ENCODE measurements around the gene UPK3A. TPM values are rescaled to one million over a fixed set of nuclear protein-coding genes. Genes with fewer than 3 reads are reported as not detected.
"Not testable (repeated sequence)": the region's sequence is repeated elsewhere in the genome, so short reads cannot be mapped to it uniquely, and the experiment has no call there.

The UPK3A gene
- total RNA-seq, 2 donors from 2014 or later = not detected

DNA sequence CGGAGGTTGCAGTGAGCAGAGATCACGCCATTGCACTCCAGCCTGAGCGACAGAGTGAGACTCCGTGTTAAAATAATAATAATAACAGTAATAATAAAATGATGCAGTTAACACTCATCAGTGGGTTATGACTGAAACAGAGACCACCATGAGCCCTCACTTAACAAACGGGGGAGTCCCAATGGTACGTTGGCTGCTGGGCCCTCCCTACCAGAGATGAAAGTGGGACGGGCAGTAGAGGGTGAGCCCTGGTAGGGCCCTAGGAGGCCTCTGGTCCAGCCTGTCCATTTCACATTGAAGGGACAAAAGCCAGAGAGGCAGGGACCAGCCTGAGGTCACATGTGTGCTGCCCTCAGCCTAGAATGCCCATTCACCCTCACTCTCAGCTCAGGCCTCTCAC lies 30.4 kb upstream of the UPK3A start:
- no peak for DNase-seq
- Histone ChIP-seq H3K4me1 (ENCODE audit: control insufficient read depth, insufficient read depth, low read length) (no peaks in the 10 kb centered on the region), H3K9ac (ENCODE audit: extremely low read depth, low read length, poor library complexity, severe bottlenecking) (no peak overlapping the region), H3K9me3 (ENCODE audit: control insufficient read depth, low read length) (no peaks in the 10 kb centered on the region), H3K4me3 (ENCODE audit: low read length) (no peak overlapping the region), H3K27me3 (ENCODE audit: control insufficient read depth, insufficient read depth, low read length, poor library complexity, severe bottlenecking) (no peaks in the 10 kb centered on the region), H3K36me3 (ENCODE audit: control insufficient read depth, insufficient read depth, low read length) (no peaks in the 10 kb centered on the region), H3K27ac (ENCODE audit: low read depth, low read length) (no peak overlapping the region)
- TF ChIP-seq, protein P1, sequence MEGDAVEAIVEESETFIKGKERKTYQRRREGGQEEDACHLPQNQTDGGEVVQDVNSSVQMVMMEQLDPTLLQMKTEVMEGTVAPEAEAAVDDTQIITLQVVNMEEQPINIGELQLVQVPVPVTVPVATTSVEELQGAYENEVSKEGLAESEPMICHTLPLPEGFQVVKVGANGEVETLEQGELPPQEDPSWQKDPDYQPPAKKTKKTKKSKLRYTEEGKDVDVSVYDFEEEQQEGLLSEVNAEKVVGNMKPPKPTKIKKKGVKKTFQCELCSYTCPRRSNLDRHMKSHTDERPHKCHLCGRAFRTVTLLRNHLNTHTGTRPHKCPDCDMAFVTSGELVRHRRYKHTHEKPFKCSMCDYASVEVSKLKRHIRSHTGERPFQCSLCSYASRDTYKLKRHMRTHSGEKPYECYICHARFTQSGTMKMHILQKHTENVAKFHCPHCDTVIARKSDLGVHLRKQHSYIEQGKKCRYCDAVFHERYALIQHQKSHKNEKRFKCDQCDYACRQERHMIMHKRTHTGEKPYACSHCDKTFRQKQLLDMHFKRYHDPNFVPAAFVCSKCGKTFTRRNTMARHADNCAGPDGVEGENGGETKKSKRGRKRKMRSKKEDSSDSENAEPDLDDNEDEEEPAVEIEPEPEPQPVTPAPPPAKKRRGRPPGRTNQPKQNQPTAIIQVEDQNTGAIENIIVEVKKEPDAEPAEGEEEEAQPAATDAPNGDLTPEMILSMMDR (conservative IDR thresholded peaks at IDR 0.05) = no peak
- Mint-ChIP-seq H3K27ac (no peak overlapping the region), H3K4me1 (no peaks in the 10 kb centered on the region), H3K9me3 (peaks cover 12% of the 10 kb centered on the region), H3K27me3 (ENCODE audit: insufficient read depth) (no peaks in the 10 kb centered on the region), H3K4me3 (no peak overlapping the region), H3K36me3 (ENCODE audit: low read depth) (no peaks in the 10 kb centered on the region)
- 97 to 100% methylated on average over 1 to 6 of the region's 7 CpGs for WGBS, 2 experiments (ENCODE audit: insufficient coverage in 1 of 2, insufficient read length in 1 of 2)

GRCh38 chr22:45254789-45255278 lies 29.9 kb upstream of the UPK3A start:
- no peaks in the 10 kb centered on the region for H3K27me3 Mint-ChIP-seq (ENCODE audit: insufficient read depth)
- Histone ChIP-seq H3K9me3 (ENCODE audit: control insufficient read depth, low read length) (no peaks in the 10 kb centered on the region), H3K36me3 (ENCODE audit: control insufficient read depth, insufficient read depth, low read length) (no peaks in the 10 kb centered on the region), H3K27me3 (ENCODE audit: control insufficient read depth, insufficient read depth, low read length, poor library complexity, severe bottlenecking) (no peaks in the 10 kb centered on the region), H3K9ac (ENCODE audit: extremely low read depth, low read length, poor library complexity, severe bottlenecking) (no peak overlapping the region), H3K4me1 (ENCODE audit: control insufficient read depth, insufficient read depth, low read length) (no peaks in the 10 kb centered on the region), H3K4me3 (ENCODE audit: low read length) (no peak overlapping the region), H3K27ac (ENCODE audit: low read depth, low read length) (no peak overlapping the region)
- no peaks in the 10 kb centered on the region for H3K36me3 Mint-ChIP-seq (ENCODE audit: low read depth)
- no peak overlapping the region for H3K27ac Mint-ChIP-seq
- no peak overlapping the region for H3K4me3 Mint-ChIP-seq
- H3K4me1 Mint-ChIP-seq = no peaks in the 10 kb centered on the region
- no peak for DNase-seq
- TF ChIP-seq, protein P1 (conservative IDR thresholded peaks at IDR 0.05) = no peak
- peaks cover 10% of the 10 kb centered on the region for H3K9me3 Mint-ChIP-seq
- WGBS, 2 experiments (ENCODE audit: insufficient coverage in 1 of 2, insufficient read length in 1 of 2) = 90 to 93% methylated on average over 4 to 6 of the region's 6 CpGs

DNA sequence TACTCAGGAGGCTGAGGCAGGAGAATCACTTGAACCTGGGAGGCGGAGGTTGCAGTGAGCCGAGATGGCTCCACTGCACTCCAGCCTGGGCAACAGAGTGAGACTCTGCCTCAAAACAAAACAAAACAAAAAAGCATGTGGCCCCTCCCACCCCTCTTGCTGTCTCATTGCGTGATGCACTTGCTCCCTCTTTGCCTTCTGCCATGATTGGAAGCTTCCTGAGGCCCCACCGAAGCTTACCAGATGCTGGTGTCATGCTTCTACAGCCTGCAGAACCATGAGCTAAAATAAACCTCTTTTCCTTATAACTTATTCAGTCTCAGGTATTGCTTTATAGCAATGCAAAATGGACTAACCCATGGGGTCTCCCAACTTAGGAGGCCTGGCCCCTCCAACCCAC lies 26.8 kb upstream of the UPK3A start:
- H3K27ac Mint-ChIP-seq; H3K4me3 ChIP-seq (ENCODE audit: low read length); H3K4me1 Mint-ChIP-seq; H3K9me3 ChIP-seq (ENCODE audit: control insufficient read depth, low read length); H3K36me3 Mint-ChIP-seq (ENCODE audit: low read depth); H3K27me3 Mint-ChIP-seq (ENCODE audit: insufficient read depth); H3K9ac ChIP-seq (ENCODE audit: extremely low read depth, low read length, poor library complexity, severe bottlenecking); H3K4me1 ChIP-seq (ENCODE audit: control insufficient read depth, insufficient read depth, low read length); H3K27ac ChIP-seq (ENCODE audit: low read depth, low read length); H3K9me3 Mint-ChIP-seq; DNase-seq; H3K36me3 ChIP-seq (ENCODE audit: control insufficient read depth, insufficient read depth, low read length); H3K27me3 ChIP-seq (ENCODE audit: control insufficient read depth, insufficient read depth, low read length, poor library complexity, severe bottlenecking); H3K4me3 Mint-ChIP-seq: not testable (repeated sequence)
- 93 to 94% methylated on average over 4 of the region's 4 CpGs for WGBS, 2 experiments (ENCODE audit: insufficient coverage in 1 of 2, insufficient read length in 1 of 2)

GRCh38 chr22:45259754-45260394 lies 24.9 kb upstream of the UPK3A start:
- H3K9ac ChIP-seq (ENCODE audit: extremely low read depth, low read length, poor library complexity, severe bottlenecking) = no peak overlapping the region
- Mint-ChIP-seq H3K4me3 (no peak overlapping the region), H3K27me3 (ENCODE audit: insufficient read depth) (peaks cover 7% of the 10 kb centered on the region), H3K9me3 (peaks cover 9% of the 10 kb centered on the region), H3K27ac (no peak overlapping the region), H3K4me1 (no peaks in the 10 kb centered on the region), H3K36me3 (ENCODE audit: low read depth) (no peaks in the 10 kb centered on the region)
- H3K9me3 ChIP-seq (ENCODE audit: control insufficient read depth, low read length) = no peaks in the 10 kb centered on the region
- H3K27me3 ChIP-seq (ENCODE audit: control insufficient read depth, insufficient read depth, low read length, poor library complexity, severe bottlenecking) = no peaks in the 10 kb centered on the region
- DNase-seq = no peak
- WGBS, 2 experiments (ENCODE audit: insufficient coverage in 1 of 2, insufficient read length in 1 of 2) = 74 to 87% methylated on average over 7 to 10 of the region's 10 CpGs
- TF ChIP-seq, protein P1 (conservative IDR thresholded peaks at IDR 0.05) = no peak
- no peaks in the 10 kb centered on the region for H3K4me1 ChIP-seq (ENCODE audit: control insufficient read depth, insufficient read depth, low read length)
- no peak overlapping the region for H3K27ac ChIP-seq (ENCODE audit: low read depth, low read length)
- H3K36me3 ChIP-seq (ENCODE audit: control insufficient read depth, insufficient read depth, low read length) = no peaks in the 10 kb centered on the region
- no peak overlapping the region for H3K4me3 ChIP-seq (ENCODE audit: low read length)

DNA sequence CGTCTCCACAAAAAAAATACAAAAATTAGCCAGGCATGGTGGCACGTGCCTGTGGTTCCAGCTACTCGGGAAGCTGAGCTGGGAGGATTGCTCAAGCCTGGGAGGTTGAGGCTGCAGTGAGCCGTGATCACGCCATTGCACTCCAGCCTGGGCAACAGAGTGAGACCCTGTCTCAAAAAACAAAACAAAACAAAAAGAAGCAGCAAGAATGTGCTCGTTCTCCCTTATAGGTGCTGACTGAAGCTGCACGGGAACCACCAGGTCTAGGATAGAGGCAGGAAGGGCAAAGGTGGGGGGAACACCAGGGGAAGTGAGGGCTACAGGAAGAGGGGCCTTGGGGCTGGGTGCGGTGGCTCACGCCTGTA lies 24.4 kb upstream of the UPK3A start:
- not testable (repeated sequence) for H3K27me3 ChIP-seq (ENCODE audit: control insufficient read depth, insufficient read depth, low read length, poor library complexity, severe bottlenecking); H3K4me1 ChIP-seq (ENCODE audit: control insufficient read depth, insufficient read depth, low read length); H3K9me3 Mint-ChIP-seq; H3K9ac ChIP-seq (ENCODE audit: extremely low read depth, low read length, poor library complexity, severe bottlenecking); H3K4me3 ChIP-seq (ENCODE audit: low read length); H3K36me3 Mint-ChIP-seq (ENCODE audit: low read depth); H3K27ac ChIP-seq (ENCODE audit: low read depth, low read length); DNase-seq; H3K36me3 ChIP-seq (ENCODE audit: control insufficient read depth, insufficient read depth, low read length); H3K4me1 Mint-ChIP-seq; H3K27ac Mint-ChIP-seq; H3K27me3 Mint-ChIP-seq (ENCODE audit: insufficient read depth); H3K9me3 ChIP-seq (ENCODE audit: control insufficient read depth, low read length); H3K4me3 Mint-ChIP-seq
- WGBS, 2 experiments (ENCODE audit: insufficient coverage in 1 of 2, insufficient read length in 1 of 2) = 90 to 92% methylated on average over 7 to 9 of the region's 9 CpGs

Data from endodermal cell (in vitro differentiated cells).